Esophagus squamous epithelium (tissue), 4 donors: ENCODE results near the gene WLS.

ENCODE experiments used
- POLR2A ChIP-seq, 4 donors: fragments of 450-650 bp; IDR thresholded peaks; one replicate each; pipeline ENCODE4 v1.6.1; 2017; ENCODE audit warnings: antibody characterized with exemption in 4 of 4, mild to moderate bottlenecking in 4 of 4, moderate library complexity in 3 of 4
- TF ChIP-seq, protein P1 (sequence below), 6 experiments: fragments of 450-650 bp in 4 of 6; fragments of 200-600 bp in 2 of 6; sonication (generic) in 2 of 6; IDR thresholded peaks; one replicate each; pipeline ENCODE4 v1.5.1; 2016 to 2019; ENCODE audit warnings: antibody characterized with exemption in 6 of 6, mild to moderate bottlenecking in 4 of 6, moderate library complexity in 4 of 6

DNA sequence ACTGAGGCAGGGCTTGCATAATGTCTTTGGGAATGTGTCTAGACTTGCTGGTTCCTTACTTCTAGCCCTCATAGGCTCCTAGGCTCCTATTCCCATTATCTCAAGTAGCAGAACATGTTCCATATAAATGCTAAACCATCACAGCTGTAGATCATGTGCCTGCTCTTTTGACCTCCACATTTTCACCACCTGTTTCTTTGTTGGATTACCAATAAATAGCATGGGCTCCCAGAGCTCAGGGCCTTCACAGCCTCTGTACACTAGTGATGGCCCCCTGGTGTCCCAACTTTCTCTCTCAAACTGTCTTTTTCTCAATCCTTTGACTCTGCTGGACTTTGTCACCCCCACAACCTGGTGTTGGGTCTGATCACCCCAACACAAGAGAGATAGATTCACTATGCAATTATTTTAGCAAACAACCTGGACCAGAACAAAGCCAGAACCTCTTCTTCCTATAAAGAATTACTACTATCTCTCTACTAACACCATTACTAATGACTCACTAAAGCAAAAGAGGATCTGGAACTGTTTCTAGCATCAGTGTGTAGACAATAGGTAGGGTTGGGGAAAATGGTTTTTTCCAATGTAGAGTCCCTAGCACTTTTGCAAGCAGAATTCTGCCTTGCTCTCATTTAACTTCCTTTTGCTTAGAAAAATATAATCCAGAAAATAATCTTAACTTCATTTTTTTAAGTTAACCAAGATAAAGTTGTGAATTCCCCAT is 51.7 kb downstream of the WLS start:
- TF ChIP-seq, protein P1, sequence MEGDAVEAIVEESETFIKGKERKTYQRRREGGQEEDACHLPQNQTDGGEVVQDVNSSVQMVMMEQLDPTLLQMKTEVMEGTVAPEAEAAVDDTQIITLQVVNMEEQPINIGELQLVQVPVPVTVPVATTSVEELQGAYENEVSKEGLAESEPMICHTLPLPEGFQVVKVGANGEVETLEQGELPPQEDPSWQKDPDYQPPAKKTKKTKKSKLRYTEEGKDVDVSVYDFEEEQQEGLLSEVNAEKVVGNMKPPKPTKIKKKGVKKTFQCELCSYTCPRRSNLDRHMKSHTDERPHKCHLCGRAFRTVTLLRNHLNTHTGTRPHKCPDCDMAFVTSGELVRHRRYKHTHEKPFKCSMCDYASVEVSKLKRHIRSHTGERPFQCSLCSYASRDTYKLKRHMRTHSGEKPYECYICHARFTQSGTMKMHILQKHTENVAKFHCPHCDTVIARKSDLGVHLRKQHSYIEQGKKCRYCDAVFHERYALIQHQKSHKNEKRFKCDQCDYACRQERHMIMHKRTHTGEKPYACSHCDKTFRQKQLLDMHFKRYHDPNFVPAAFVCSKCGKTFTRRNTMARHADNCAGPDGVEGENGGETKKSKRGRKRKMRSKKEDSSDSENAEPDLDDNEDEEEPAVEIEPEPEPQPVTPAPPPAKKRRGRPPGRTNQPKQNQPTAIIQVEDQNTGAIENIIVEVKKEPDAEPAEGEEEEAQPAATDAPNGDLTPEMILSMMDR (IDR thresholded peaks at IDR 0.05): no peak
- TF ChIP-seq POLR2A (IDR thresholded peaks at IDR 0.05): no peak
